Activated T-cell treated with anti-CD3 and anti-CD28 coated beads, Interleukin-2, amount 50 U/mL, for 4 hours (primary cell): Measurements from ENCODE around the gene ZNF592. TPM values are rescaled to one million over a fixed set of nuclear protein-coding genes. Genes with fewer than 3 reads are reported as not detected.
"Not testable (repeated sequence)": the region's sequence is repeated elsewhere in the genome, so short reads cannot be mapped to it uniquely, and the experiment has no call there.

Experiments used
- ATAC-seq, 2 donors: fragments of 200-7000 bp; cut with Tn5 transposase; one replicate each; pipeline ENCODE4 v1.10.0; 2021
- DNase-seq: peaks from one replicate; pipeline ENCODE4 v3.0.0-alpha.2; 2020
- H3K27me3 Mint-ChIP-seq: one replicate; pipeline ENCODE4 v1.8.0; 2021; ENCODE audit warnings: low read depth, mixed read lengths
- H3K36me3 Mint-ChIP-seq: one replicate; pipeline ENCODE4 v1.8.0; 2022; ENCODE audit warnings: mixed read lengths; ENCODE audit not compliant: insufficient read depth
- H3K4me1 Mint-ChIP-seq: one replicate; pipeline ENCODE4 v1.8.0; 2021; ENCODE audit warnings: low read depth, mixed read lengths
- H3K4me3 Mint-ChIP-seq: one replicate; pipeline ENCODE4 v1.8.0; 2021; ENCODE audit warnings: mild to moderate bottlenecking, moderate library complexity, mixed read lengths
- H3K9me3 Mint-ChIP-seq: one replicate; pipeline ENCODE4 v1.8.0; 2021; ENCODE audit warnings: mixed read lengths
- total RNA-seq, 3 donors: library from RNA; stranded (reverse); gene quantifications; one replicate each; pipeline ENCODE4 v1.2.1, GENCODE V29; 2021

ZNF592 gene
- total RNA-seq, 3 donors from 2014 or later = 28.7 to 30.6 (median 30.5) TPM

GRCh38 chr15:84731774-84732173, 16.6 kb upstream of the ZNF592 start:
- ATAC-seq (no peak), DNase-seq (no peak)
- Mint-ChIP-seq H3K9me3 (no peaks in the 10 kb centered on the region), H3K36me3 (no peaks in the 10 kb centered on the region), H3K4me3 (no peak overlapping the region), H3K4me1 (peaks cover 44% of the 10 kb centered on the region), H3K27me3 (no peaks in the 10 kb centered on the region)

GRCh38 chr15:84734794-84735479, 13.5 kb upstream of the ZNF592 start:
- H3K4me3 Mint-ChIP-seq = peak overlapping the region; percentile 66
- ATAC-seq = peak; percentile 69 to 74

GRCh38 chr15:84735480-84736061, 12.8 kb upstream of the ZNF592 start:
- Mint-ChIP-seq H3K4me3 (peak overlapping the region; percentile 66), H3K4me1 (peaks cover 46% of the 10 kb centered on the region)
- ATAC-seq = peak; percentile 35 to 53
- not testable (repeated sequence) for DNase-seq, H3K27me3 Mint-ChIP-seq, H3K9me3 Mint-ChIP-seq, H3K36me3 Mint-ChIP-seq

More at GRCh38 chr15:84734794-84735479, 13.5 kb upstream of the ZNF592 start:
- DNase-seq = peak; percentile 59
- peaks cover 46% of the 10 kb centered on the region for H3K4me1 Mint-ChIP-seq
- no peaks in the 10 kb centered on the region for H3K9me3 Mint-ChIP-seq
- H3K36me3 Mint-ChIP-seq = no peaks in the 10 kb centered on the region
- H3K27me3 Mint-ChIP-seq = no peaks in the 10 kb centered on the region

GRCh38 chr15:84736375-84736774, 12.0 kb upstream of the ZNF592 start:
- H3K36me3 Mint-ChIP-seq = no peaks in the 10 kb centered on the region
- DNase-seq (peak; percentile 51), ATAC-seq (peak; percentile 73 to 74)
- no peaks in the 10 kb centered on the region for H3K27me3 Mint-ChIP-seq
- H3K9me3 Mint-ChIP-seq = no peaks in the 10 kb centered on the region
- peaks cover 44% of the 10 kb centered on the region for H3K4me1 Mint-ChIP-seq
- peak overlapping the region; percentile 5 for H3K4me3 Mint-ChIP-seq

GRCh38 chr15:84737005-84737404, 11.4 kb upstream of the ZNF592 start:
- no peak overlapping the region for H3K4me3 Mint-ChIP-seq
- H3K36me3 Mint-ChIP-seq = no peaks in the 10 kb centered on the region
- DNase-seq (no peak), ATAC-seq (no peak)
- H3K9me3 Mint-ChIP-seq = no peaks in the 10 kb centered on the region
- H3K4me1 Mint-ChIP-seq = peaks cover 44% of the 10 kb centered on the region
- no peaks in the 10 kb centered on the region for H3K27me3 Mint-ChIP-seq

- no peak for DNase-seq
- Mint-ChIP-seq H3K9me3 (no peaks in the 10 kb centered on the region), H3K36me3 (no peaks in the 10 kb centered on the region), H3K4me1 (peaks cover 38% of the 10 kb centered on the region), H3K4me3 (no peak overlapping the region), H3K27me3 (no peaks in the 10 kb centered on the region)
- no peak for ATAC-seq
These were observed 7.7 kb upstream of the ZNF592 start for GRCh38 chr15:84740691-84741090.

- Mint-ChIP-seq H3K36me3 (no peaks in the 10 kb centered on the region), H3K27me3 (no peaks in the 10 kb centered on the region), H3K4me1 (peaks cover 38% of the 10 kb centered on the region), H3K9me3 (no peaks in the 10 kb centered on the region), H3K4me3 (no peak overlapping the region)
- no peak for ATAC-seq
- no peak for DNase-seq
These were observed 7.3 kb upstream of the ZNF592 start for GRCh38 chr15:84741121-84741520.

GRCh38 chr15:84747416-84748273, 747 bp upstream of the ZNF592 start:
- no peaks in the 10 kb centered on the region for H3K27me3 Mint-ChIP-seq
- ATAC-seq = peak; percentile 59 to 60
- no peaks in the 10 kb centered on the region for H3K9me3 Mint-ChIP-seq
- H3K4me1 Mint-ChIP-seq = peaks cover 65% of the 10 kb centered on the region
- H3K4me3 Mint-ChIP-seq = peak overlapping the region; percentile 92
- H3K36me3 Mint-ChIP-seq = peaks cover 6% of the 10 kb centered on the region
- peak; percentile 53 for DNase-seq

- ATAC-seq (peak; percentile 12 to 16), DNase-seq (peak; percentile 19)
- Mint-ChIP-seq H3K27me3 (no peaks in the 10 kb centered on the region), H3K36me3 (peaks cover 12% of the 10 kb centered on the region), H3K9me3 (no peaks in the 10 kb centered on the region), H3K4me3 (peak overlapping the region; percentile 89), H3K4me1 (peaks cover 69% of the 10 kb centered on the region)
These were observed 959 bp downstream of the ZNF592 start for GRCh38 chr15:84749111-84749991.

GRCh38 chr15:84750583-84751092, 2.2 kb downstream of the ZNF592 start:
- Mint-ChIP-seq H3K36me3 (peaks cover 12% of the 10 kb centered on the region), H3K9me3 (no peaks in the 10 kb centered on the region), H3K4me1 (peaks cover 67% of the 10 kb centered on the region), H3K4me3 (peak overlapping the region; percentile 89), H3K27me3 (no peaks in the 10 kb centered on the region)
- ATAC-seq = no peak
- DNase-seq = no peak

GRCh38 chr15:84751721-84752120, 3.3 kb downstream of the ZNF592 start:
- ATAC-seq, H3K4me3 Mint-ChIP-seq, H3K27me3 Mint-ChIP-seq, DNase-seq, H3K9me3 Mint-ChIP-seq: not testable (repeated sequence)
- peaks cover 67% of the 10 kb centered on the region for H3K4me1 Mint-ChIP-seq
- H3K36me3 Mint-ChIP-seq = peaks cover 12% of the 10 kb centered on the region

- peak overlapping the region; percentile 12 for H3K4me3 Mint-ChIP-seq
These were observed 3.8 kb downstream of the ZNF592 start for GRCh38 chr15:84752195-84752594.

GRCh38 chr15:84752700-84753099, 4.3 kb downstream of the ZNF592 start:
- no peaks in the 10 kb centered on the region for H3K9me3 Mint-ChIP-seq
- ATAC-seq (no peak), DNase-seq (no peak)
- no peaks in the 10 kb centered on the region for H3K27me3 Mint-ChIP-seq
- peak overlapping the region; percentile 12 for H3K4me3 Mint-ChIP-seq
- peaks cover 12% of the 10 kb centered on the region for H3K36me3 Mint-ChIP-seq
- peaks cover 63% of the 10 kb centered on the region for H3K4me1 Mint-ChIP-seq

More at GRCh38 chr15:84752195-84752594, 3.8 kb downstream of the ZNF592 start:
- DNase-seq (no peak), ATAC-seq (no peak)
- no peaks in the 10 kb centered on the region for H3K27me3 Mint-ChIP-seq
- peaks cover 12% of the 10 kb centered on the region for H3K36me3 Mint-ChIP-seq
- peaks cover 67% of the 10 kb centered on the region for H3K4me1 Mint-ChIP-seq
- H3K9me3 Mint-ChIP-seq = no peaks in the 10 kb centered on the region
